Upper lobe of left lung (tissue), 6 donors: ENCODE results near the gene MAPRE3. TPM values are rescaled to one million over a fixed set of nuclear protein-coding genes. Genes with fewer than 3 reads are reported as not detected.

Experiments
- ATAC-seq, 2 donors: fragments of 200-7000 bp; cut with Tn5 transposase; one replicate each; pipeline ENCODE4 v1.9.1; 2022; ENCODE audit warnings: mild to moderate bottlenecking in 2 of 2, moderate library complexity in 2 of 2; ENCODE audit not compliant: low FRiP score in 2 of 2
- DNase-seq, 2 donors: peaks; one replicate each; pipeline ENCODE4 v3.0.0-alpha.2; 2019 to 2020
- H3K27ac ChIP-seq, 4 donors: fragments of 200-600 bp; sonication (generic); one replicate each; pipeline ENCODE4 v1.5.1; 2016 to 2019
- H3K27me3 ChIP-seq, 4 donors: fragments of 200-600 bp; sonication (generic); one replicate each; pipeline ENCODE4 v1.5.1; 2017 to 2019
- H3K36me3 ChIP-seq, 4 donors: fragments of 200-600 bp; sonication (generic); one replicate each; pipeline ENCODE4 v1.5.1; 2016 to 2019
- H3K4me1 ChIP-seq, 4 donors: fragments of 200-600 bp; sonication (generic); one replicate each; pipeline ENCODE4 v1.5.1; 2018 to 2019
- H3K4me3 ChIP-seq, 4 donors: fragments of 200-600 bp; sonication (generic); one replicate each; pipeline ENCODE4 v1.5.1; 2017 to 2019; ENCODE audit warnings: mild to moderate bottlenecking in 2 of 4, moderate library complexity in 1 of 4
- H3K9me3 ChIP-seq, 4 donors: fragments of 200-600 bp; sonication (generic); one replicate each; pipeline ENCODE4 v1.5.1; 2018 to 2019
- EP300 ChIP-seq, 4 donors: sonication (generic); formaldehyde crosslinking; IDR thresholded peaks; one replicate each; pipeline ENCODE4 v1.5.1; 2017; ENCODE audit warnings: antibody characterized with exemption in 4 of 4, control low read depth in 2 of 4
- POLR2A ChIP-seq, 4 donors: fragments of 450-650 bp; IDR thresholded peaks; one replicate each; pipeline ENCODE4 v1.5.1; 2016 to 2017; ENCODE audit warnings: antibody characterized with exemption in 4 of 4, mild to moderate bottlenecking in 2 of 4
- POLR2AphosphoS5 ChIP-seq, 2 donors: sonication (generic); formaldehyde crosslinking; IDR thresholded peaks; one replicate each; pipeline ENCODE4 v1.5.1; 2017; ENCODE audit warnings: antibody characterized with exemption in 2 of 2
- WGBS, 2 donors: methylation state at CpG; one replicate each; pipeline ENCODE4 v1.1.5; 2017 to 2018; 5-methylcytosine and 5-hydroxymethylcytosine counted together
- total RNA-seq, 6 donors: library from RNA; depleted of rRNA in 4 of 6; stranded (reverse); fragments of >200 nt in 4 of 6; gene quantifications; one replicate each; pipeline versions ENCODE4 v1.1.0 to v1.2.1, GENCODE V29; 2016 to 2021
- TF ChIP-seq, protein P1 (sequence below), 6 experiments: fragments of 450-650 bp in 4 of 6; fragments of 200-600 bp in 2 of 6; sonication (generic) in 2 of 6; IDR thresholded peaks; one replicate each; pipeline ENCODE4 v1.5.1; 2016 to 2019; ENCODE audit warnings: antibody characterized with exemption in 6 of 6
- donor health status: DM: no; HTN: no; CAD: no; lungs with moderate emphysema.
- donor health status: DM: no; HTN: yes; CAD: no; lungs with severe emphysema.

The MAPRE3 gene
- total RNA-seq, 6 donors from 2014 or later, result 13.5 to 61.8 (median 20.1) TPM

GRCh38 chr2:27014771-27015433 is 44.5 kb downstream of the MAPRE3 start:
- no peak for DNase-seq
- H3K9me3 ChIP-seq, result no peaks in the 10 kb centered on the region
- H3K27ac ChIP-seq, result peak overlapping the region; percentile 32 to 70 (median 62)
- TF ChIP-seq EP300 (IDR thresholded peaks at IDR 0.05) (no peak), POLR2A (IDR thresholded peaks at IDR 0.05) (no peak), POLR2AphosphoS5 (IDR thresholded peaks at IDR 0.05) (no peak)
- TF ChIP-seq, protein P1, sequence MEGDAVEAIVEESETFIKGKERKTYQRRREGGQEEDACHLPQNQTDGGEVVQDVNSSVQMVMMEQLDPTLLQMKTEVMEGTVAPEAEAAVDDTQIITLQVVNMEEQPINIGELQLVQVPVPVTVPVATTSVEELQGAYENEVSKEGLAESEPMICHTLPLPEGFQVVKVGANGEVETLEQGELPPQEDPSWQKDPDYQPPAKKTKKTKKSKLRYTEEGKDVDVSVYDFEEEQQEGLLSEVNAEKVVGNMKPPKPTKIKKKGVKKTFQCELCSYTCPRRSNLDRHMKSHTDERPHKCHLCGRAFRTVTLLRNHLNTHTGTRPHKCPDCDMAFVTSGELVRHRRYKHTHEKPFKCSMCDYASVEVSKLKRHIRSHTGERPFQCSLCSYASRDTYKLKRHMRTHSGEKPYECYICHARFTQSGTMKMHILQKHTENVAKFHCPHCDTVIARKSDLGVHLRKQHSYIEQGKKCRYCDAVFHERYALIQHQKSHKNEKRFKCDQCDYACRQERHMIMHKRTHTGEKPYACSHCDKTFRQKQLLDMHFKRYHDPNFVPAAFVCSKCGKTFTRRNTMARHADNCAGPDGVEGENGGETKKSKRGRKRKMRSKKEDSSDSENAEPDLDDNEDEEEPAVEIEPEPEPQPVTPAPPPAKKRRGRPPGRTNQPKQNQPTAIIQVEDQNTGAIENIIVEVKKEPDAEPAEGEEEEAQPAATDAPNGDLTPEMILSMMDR (IDR thresholded peaks at IDR 0.05), result no peak
- H3K27me3 ChIP-seq, result no peaks in the 10 kb centered on the region
- H3K4me1 ChIP-seq, result peaks cover 0 to 16% (median 7%) of the 10 kb centered on the region in 4 donors
- no peaks in the 10 kb centered on the region for H3K36me3 ChIP-seq
- no peak for ATAC-seq
- WGBS, 2 donors, result 92 to 93% methylated on average over 8 of the region's 8 CpGs
- H3K4me3 ChIP-seq, result no peak overlapping the region

GRCh38 chr2:27016801-27017325 is 46.4 kb downstream of the MAPRE3 start:
- DNase-seq (peak in 1 of 2 donors; percentile 62), ATAC-seq (peak; percentile 43 to 65)
- H3K36me3 ChIP-seq, result peaks cover 0 to under 1% (median 0%) of the 10 kb centered on the region in 4 donors
- H3K27ac ChIP-seq, result peak overlapping the region in 2 of 4 donors; percentile 58 to 73
- no peaks in the 10 kb centered on the region for H3K27me3 ChIP-seq
- TF ChIP-seq, protein P1 (IDR thresholded peaks at IDR 0.05), result peak in 5 of 6 experiments; percentile 44 to 72 (median 68)
- no peak for TF ChIP-seq EP300 (IDR thresholded peaks at IDR 0.05)
- H3K4me3 ChIP-seq, result no peak overlapping the region
- H3K9me3 ChIP-seq, result no peaks in the 10 kb centered on the region
- H3K4me1 ChIP-seq, result peaks cover 0 to 24% (median 11%) of the 10 kb centered on the region in 4 donors
- WGBS, 2 donors, result 50 to 60% methylated on average over 2 to 3 of the region's 3 CpGs

DNA sequence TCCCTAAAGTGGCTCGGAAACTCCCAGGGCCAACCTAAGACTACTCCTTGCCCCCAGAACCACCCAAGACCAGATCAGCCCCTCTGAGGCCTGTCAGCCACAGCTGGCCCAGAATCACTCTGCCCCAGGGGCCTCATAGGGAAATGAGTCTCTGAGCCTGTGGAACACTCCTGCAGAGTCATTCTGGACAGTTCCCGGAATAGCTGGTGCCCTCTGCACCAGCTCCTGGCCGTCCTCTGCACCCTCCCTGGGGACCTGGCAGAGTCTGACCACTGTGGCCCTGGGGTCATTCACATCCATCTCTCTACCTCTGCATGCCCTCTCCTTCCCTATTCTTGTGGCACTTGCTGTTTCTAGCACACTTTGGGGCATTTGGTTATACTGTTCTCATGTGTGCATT is 47.7 kb downstream of the MAPRE3 start:
- no peak overlapping the region for H3K4me3 ChIP-seq
- DNase-seq, result no peak
- WGBS, 2 donors, result 94 to 100% methylated on average over 2 to 3 of the region's 3 CpGs
- TF ChIP-seq, protein P1 (IDR thresholded peaks at IDR 0.05), result no peak
- TF ChIP-seq POLR2A (IDR thresholded peaks at IDR 0.05) (no peak), POLR2AphosphoS5 (IDR thresholded peaks at IDR 0.05) (no peak), EP300 (IDR thresholded peaks at IDR 0.05) (no peak)
- peaks cover 0 to 14% (median under 1%) of the 10 kb centered on the region in 4 donors for H3K36me3 ChIP-seq
- peaks cover 0 to 24% (median 11%) of the 10 kb centered on the region in 4 donors for H3K4me1 ChIP-seq
- ATAC-seq, result no peak
- no peaks in the 10 kb centered on the region for H3K9me3 ChIP-seq
- no peak overlapping the region for H3K27ac ChIP-seq
- H3K27me3 ChIP-seq, result no peaks in the 10 kb centered on the region

GRCh38 chr2:27019459-27019858 is 49.0 kb downstream of the MAPRE3 start:
- H3K4me1 ChIP-seq, result peaks cover 0 to 24% (median 11%) of the 10 kb centered on the region in 4 donors
- H3K9me3 ChIP-seq, result no peaks in the 10 kb centered on the region
- TF ChIP-seq POLR2AphosphoS5 (IDR thresholded peaks at IDR 0.05) (no peak), EP300 (IDR thresholded peaks at IDR 0.05) (no peak), POLR2A (IDR thresholded peaks at IDR 0.05) (no peak)
- TF ChIP-seq, protein P1 (IDR thresholded peaks at IDR 0.05), result no peak
- H3K27me3 ChIP-seq, result no peaks in the 10 kb centered on the region
- peaks cover 0 to 27% (median 13%) of the 10 kb centered on the region in 4 donors for H3K36me3 ChIP-seq
- no peak overlapping the region for H3K4me3 ChIP-seq
- ATAC-seq (no peak), DNase-seq (no peak)
- no peak overlapping the region for H3K27ac ChIP-seq
- 94 to 95% methylated on average over 9 of the region's 9 CpGs for WGBS, 2 donors
